OCI-LY1 (cell line): ENCODE measurements around the gene PRXL2B.

Experiments
- H2AFZ ChIP-seq: fragments of 200-600 bp; sonication (generic), shearing (Covaris generic); 2 replicates; pipeline ENCODE4 v1.6.0; 2014; ENCODE audit warnings: antibody characterized with exemption, mild to moderate bottlenecking, low read length
- H3F3A ChIP-seq: fragments of 200-600 bp; sonication (generic), shearing (Covaris generic); 2 replicates; pipeline ENCODE4 v1.6.0; 2014; ENCODE audit warnings: mild to moderate bottlenecking, antibody characterized with exemption, low read length, moderate library complexity; ENCODE audit not compliant: insufficient read depth
- H3K27ac ChIP-seq: fragments of 200-600 bp; sonication (generic); 2 replicates; pipeline ENCODE4 v1.5.1; 2014; ENCODE audit warnings: low read length, mixed run types, mild to moderate bottlenecking, low read depth; ENCODE audit not compliant: poor library complexity, severe bottlenecking
- H3K27me3 ChIP-seq: fragments of 200-600 bp; sonication (generic); 2 replicates; pipeline ENCODE4 v1.6.0; 2014; ENCODE audit warnings: antibody characterized with exemption, mild to moderate bottlenecking, low read length, moderate library complexity; ENCODE audit not compliant: insufficient read depth
- H3K36me3 ChIP-seq: fragments of 200-600 bp; sonication (generic); 2 replicates; pipeline ENCODE4 v1.6.1; 2014; ENCODE audit warnings: mild to moderate bottlenecking, antibody characterized with exemption, low read length, moderate library complexity, mixed read lengths; ENCODE audit not compliant: insufficient read depth
- H3K4me1 ChIP-seq: fragments of 200-600 bp; sonication (generic); 2 replicates; pipeline ENCODE4 v1.5.1; 2014; ENCODE audit warnings: mild to moderate bottlenecking, low read length, moderate library complexity; ENCODE audit not compliant: insufficient read depth, severe bottlenecking
- H3K4me2 ChIP-seq: fragments of 200-600 bp; sonication (generic), shearing (Covaris generic); 2 replicates; pipeline ENCODE4 v1.6.1; 2014; ENCODE audit warnings: low read length
- H3K4me3 ChIP-seq: fragments of 200-600 bp; sonication (generic); 2 replicates; pipeline ENCODE4 v1.5.1; 2014; ENCODE audit warnings: low read length, low read depth, mild to moderate bottlenecking, mixed read lengths; ENCODE audit not compliant: poor library complexity, severe bottlenecking
- H3K79me2 ChIP-seq: fragments of 200-600 bp; shearing (Covaris generic); 2 replicates; pipeline ENCODE4 v1.6.1; 2016; ENCODE audit warnings: mixed run types, low read length, mixed read lengths; ENCODE audit not compliant: insufficient read depth
- H3K9ac ChIP-seq: fragments of 200-600 bp; sonication (generic), shearing (Covaris generic); 2 replicates; pipeline ENCODE4 v1.6.1; 2014; ENCODE audit warnings: mild to moderate bottlenecking, low read length, mixed read lengths
- H3K9me2 ChIP-seq: fragments of 200-600 bp; sonication (generic), shearing (Covaris generic); 2 replicates; pipeline ENCODE4 v1.6.1; 2014; ENCODE audit warnings: low read depth, mild to moderate bottlenecking, low read length, mixed read lengths
- H3K9me3 ChIP-seq: fragments of 200-600 bp; shearing (Covaris generic); 2 replicates; pipeline ENCODE4 v1.6.1; 2014; ENCODE audit warnings: low read length, mixed read lengths
- H4K20me1 ChIP-seq: fragments of 200-600 bp; sonication (generic), shearing (Covaris generic); 2 replicates; pipeline ENCODE4 v1.6.0; 2016; ENCODE audit warnings: mild to moderate bottlenecking, low read length; ENCODE audit not compliant: insufficient read depth
- EZH2 ChIP-seq: fragments of 200-600 bp; sonication (generic), shearing (Covaris generic); IDR thresholded peaks from 2 replicates; pipeline ENCODE4 v1.8.0; 2017; ENCODE audit warnings: borderline replicate concordance, mixed run types, mild to moderate bottlenecking, antibody characterized with exemption, low read length, moderate library complexity, mixed read lengths
- TF ChIP-seq, protein P1 (sequence below): fragments of 200-600 bp; sonication (generic), shearing (Covaris generic); IDR thresholded peaks from 2 replicates; pipeline ENCODE4 v1.5.1; 2017; ENCODE audit warnings: mild to moderate bottlenecking, antibody characterized with exemption, low read length, moderate library complexity, mixed read lengths

PRXL2B gene

DNA sequence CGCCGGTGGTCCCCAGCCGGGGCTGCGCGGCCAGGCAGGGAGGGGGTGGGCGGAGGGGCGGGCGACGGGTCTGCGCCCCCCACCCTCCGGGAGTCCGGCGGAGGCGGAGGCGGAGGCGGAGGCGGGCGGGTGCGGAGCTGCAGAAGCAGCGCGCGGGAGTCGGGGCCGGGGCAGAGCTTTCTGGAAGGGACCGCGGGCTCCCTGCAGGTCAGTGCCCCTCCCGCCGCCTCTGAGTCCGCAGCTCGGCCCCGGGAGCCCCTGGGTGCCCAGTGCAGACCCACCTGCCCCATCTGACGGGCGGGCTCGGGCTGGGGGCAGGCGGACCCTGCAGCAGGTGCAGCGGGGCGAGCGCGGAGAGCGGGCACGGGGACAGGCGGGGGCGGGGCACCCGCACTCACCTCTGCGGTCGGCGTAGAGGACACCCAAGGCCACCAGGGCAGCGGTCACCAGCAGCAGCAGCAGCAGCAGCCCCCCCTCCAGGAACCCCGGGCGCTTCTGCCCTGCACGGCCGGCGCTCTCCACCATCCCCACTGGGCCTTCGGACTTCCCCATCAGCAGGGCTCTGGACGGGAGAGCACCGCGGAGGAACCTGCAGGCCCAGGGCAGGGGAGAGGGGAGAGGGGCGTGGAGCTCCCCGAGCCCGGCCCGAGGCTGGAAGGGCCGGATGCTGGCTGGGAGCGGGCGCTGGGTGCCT lies 42.5 kb downstream of the PRXL2B start:
- Histone ChIP-seq H3K36me3 (no peaks in the 10 kb centered on the region), H3K9me3 (no peaks in the 10 kb centered on the region), H3K9ac (no peak overlapping the region), H4K20me1 (no peaks in the 10 kb centered on the region), H3K4me1 (no peaks in the 10 kb centered on the region), H3F3A (no peaks in the 10 kb centered on the region), H2AFZ (no peak overlapping the region), H3K27me3 (no peaks in the 10 kb centered on the region), H3K79me2 (no peaks in the 10 kb centered on the region), H3K4me2 (no peak overlapping the region), H3K4me3 (no peak overlapping the region), H3K27ac (no peak overlapping the region), H3K9me2 (no peaks in the 10 kb centered on the region)
- TF ChIP-seq EZH2 = no peak
- TF ChIP-seq, protein P1, sequence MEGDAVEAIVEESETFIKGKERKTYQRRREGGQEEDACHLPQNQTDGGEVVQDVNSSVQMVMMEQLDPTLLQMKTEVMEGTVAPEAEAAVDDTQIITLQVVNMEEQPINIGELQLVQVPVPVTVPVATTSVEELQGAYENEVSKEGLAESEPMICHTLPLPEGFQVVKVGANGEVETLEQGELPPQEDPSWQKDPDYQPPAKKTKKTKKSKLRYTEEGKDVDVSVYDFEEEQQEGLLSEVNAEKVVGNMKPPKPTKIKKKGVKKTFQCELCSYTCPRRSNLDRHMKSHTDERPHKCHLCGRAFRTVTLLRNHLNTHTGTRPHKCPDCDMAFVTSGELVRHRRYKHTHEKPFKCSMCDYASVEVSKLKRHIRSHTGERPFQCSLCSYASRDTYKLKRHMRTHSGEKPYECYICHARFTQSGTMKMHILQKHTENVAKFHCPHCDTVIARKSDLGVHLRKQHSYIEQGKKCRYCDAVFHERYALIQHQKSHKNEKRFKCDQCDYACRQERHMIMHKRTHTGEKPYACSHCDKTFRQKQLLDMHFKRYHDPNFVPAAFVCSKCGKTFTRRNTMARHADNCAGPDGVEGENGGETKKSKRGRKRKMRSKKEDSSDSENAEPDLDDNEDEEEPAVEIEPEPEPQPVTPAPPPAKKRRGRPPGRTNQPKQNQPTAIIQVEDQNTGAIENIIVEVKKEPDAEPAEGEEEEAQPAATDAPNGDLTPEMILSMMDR = no peak

- H3K79me2 ChIP-seq = no peaks in the 10 kb centered on the region
- no peaks in the 10 kb centered on the region for H3F3A ChIP-seq
- H3K9me2 ChIP-seq = no peaks in the 10 kb centered on the region
- no peaks in the 10 kb centered on the region for H3K4me1 ChIP-seq
- no peak overlapping the region for H3K9ac ChIP-seq
- no peaks in the 10 kb centered on the region for H4K20me1 ChIP-seq
- H3K27me3 ChIP-seq = no peaks in the 10 kb centered on the region
- H3K4me3 ChIP-seq = no peak overlapping the region
- H3K36me3 ChIP-seq = no peaks in the 10 kb centered on the region
- TF ChIP-seq, protein P1 = no peak
- no peak for TF ChIP-seq EZH2
- H3K27ac ChIP-seq = no peak overlapping the region
- no peaks in the 10 kb centered on the region for H3K9me3 ChIP-seq
- no peak overlapping the region for H2AFZ ChIP-seq
- no peak overlapping the region for H3K4me2 ChIP-seq
These were observed 43.3 kb downstream of the PRXL2B start for GRCh38 chr1:2629627-2630497.

DNA sequence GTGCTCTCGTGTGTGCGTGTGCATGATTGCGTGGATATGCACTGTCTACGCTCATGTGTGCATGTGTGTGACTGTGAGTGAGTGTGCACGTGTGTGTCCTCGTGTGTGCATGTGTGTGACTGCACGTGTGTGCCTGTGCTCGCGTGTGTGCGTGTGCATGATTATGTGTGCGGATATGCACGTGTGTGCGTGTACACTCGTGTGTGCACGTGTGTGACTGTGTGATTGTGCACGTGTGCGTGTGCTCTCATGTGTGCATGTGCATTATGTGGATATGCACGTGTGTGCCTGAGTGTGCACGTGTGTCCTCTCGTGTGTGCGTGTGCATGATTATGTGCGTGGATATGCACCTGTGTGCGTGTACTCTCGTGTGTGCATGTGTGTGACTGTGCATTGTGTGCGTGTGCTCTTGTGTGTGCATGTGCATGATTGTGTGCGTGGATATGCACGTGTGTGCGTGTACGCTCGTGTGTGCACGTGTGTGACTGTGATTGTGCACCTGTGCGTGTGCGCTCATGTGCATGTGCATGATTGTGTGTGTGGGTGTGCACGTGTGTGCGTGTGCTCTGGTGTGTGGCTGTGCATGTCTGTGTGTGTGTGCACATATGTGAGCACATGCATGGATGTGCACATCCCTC lies 44.0 kb downstream of the PRXL2B start:
- no peaks in the 10 kb centered on the region for H3K27me3 ChIP-seq
- H3K9me3 ChIP-seq = no peaks in the 10 kb centered on the region
- no peak overlapping the region for H3K9ac ChIP-seq
- no peaks in the 10 kb centered on the region for H4K20me1 ChIP-seq
- no peak overlapping the region for H3K4me2 ChIP-seq
- H3K4me3 ChIP-seq = no peak overlapping the region
- no peaks in the 10 kb centered on the region for H3K79me2 ChIP-seq
- no peaks in the 10 kb centered on the region for H3K4me1 ChIP-seq
- H3K36me3 ChIP-seq = no peaks in the 10 kb centered on the region
- TF ChIP-seq, protein P1 = no peak
- no peak for TF ChIP-seq EZH2
- H3F3A ChIP-seq = no peaks in the 10 kb centered on the region
- no peak overlapping the region for H2AFZ ChIP-seq
- H3K27ac ChIP-seq = no peak overlapping the region
- no peaks in the 10 kb centered on the region for H3K9me2 ChIP-seq
